HG03095 (cell line): ENCODE measurements around the gene AFF3.

Source experiments
- ATAC-seq: cut with Tn5 transposase; IDR thresholded peaks from one replicate; pipeline ENCODE4 v1.9.1; 2021; ENCODE audit warnings: moderate library complexity; ENCODE audit not compliant: unreplicated experiment

The AFF3 gene

GRCh38 chr2:99726691-99727090, 415.7 kb downstream of the AFF3 start:
- ATAC-seq = no peak

GRCh38 chr2:99725820-99726219, 416.6 kb downstream of the AFF3 start:
- no peak for ATAC-seq

GRCh38 chr2:99722476-99722875, 419.9 kb downstream of the AFF3 start:
- ATAC-seq = no peak

GRCh38 chr2:99719102-99719501, 423.3 kb downstream of the AFF3 start:
- no peak for ATAC-seq

- no peak for ATAC-seq
Measured at GRCh38 chr2:99715956-99716355, 426.4 kb downstream of the AFF3 start.

GRCh38 chr2:99714349-99714748, 428.0 kb downstream of the AFF3 start:
- ATAC-seq = no peak

GRCh38 chr2:99711144-99711543, 431.2 kb downstream of the AFF3 start:
- no peak for ATAC-seq

- no peak for ATAC-seq
Measured at GRCh38 chr2:99710721-99711120, 431.7 kb downstream of the AFF3 start.

- no peak for ATAC-seq
Measured at GRCh38 chr2:99709229-99709628, 433.2 kb downstream of the AFF3 start.

- no peak for ATAC-seq
Measured at GRCh38 chr2:99708231-99708630, 434.2 kb downstream of the AFF3 start.

- ATAC-seq = no peak
Measured at GRCh38 chr2:99707592-99707991, 434.8 kb downstream of the AFF3 start.

- ATAC-seq = no peak
Measured at GRCh38 chr2:99706735-99707134, 435.7 kb downstream of the AFF3 start.

- ATAC-seq = no peak
Measured at GRCh38 chr2:99701503-99701902, 440.9 kb downstream of the AFF3 start.

GRCh38 chr2:99700482-99701398, 441.6 kb downstream of the AFF3 start:
- no peak for ATAC-seq

GRCh38 chr2:99698896-99699295, 443.5 kb downstream of the AFF3 start:
- ATAC-seq = no peak

- ATAC-seq = no peak
Measured at GRCh38 chr2:99697811-99698568, 444.4 kb downstream of the AFF3 start.

GRCh38 chr2:99695944-99696253, 446.5 kb downstream of the AFF3 start:
- no peak for ATAC-seq

GRCh38 chr2:99695130-99695943, 447.1 kb downstream of the AFF3 start:
- ATAC-seq = no peak

GRCh38 chr2:99694331-99694730, 448.1 kb downstream of the AFF3 start:
- ATAC-seq = no peak

GRCh38 chr2:99692785-99693184, 449.6 kb downstream of the AFF3 start:
- no peak for ATAC-seq

GRCh38 chr2:99691926-99692325, 450.5 kb downstream of the AFF3 start:
- ATAC-seq = no peak
